ELR (cell line): ENCODE measurements around the gene ZNF891.

Experiments
- DNase-seq: peaks from one replicate; pipeline ENCODE4 v3.0.0-alpha.2; 2015; ENCODE audit warnings: low read depth

Gene ZNF891

DNA sequence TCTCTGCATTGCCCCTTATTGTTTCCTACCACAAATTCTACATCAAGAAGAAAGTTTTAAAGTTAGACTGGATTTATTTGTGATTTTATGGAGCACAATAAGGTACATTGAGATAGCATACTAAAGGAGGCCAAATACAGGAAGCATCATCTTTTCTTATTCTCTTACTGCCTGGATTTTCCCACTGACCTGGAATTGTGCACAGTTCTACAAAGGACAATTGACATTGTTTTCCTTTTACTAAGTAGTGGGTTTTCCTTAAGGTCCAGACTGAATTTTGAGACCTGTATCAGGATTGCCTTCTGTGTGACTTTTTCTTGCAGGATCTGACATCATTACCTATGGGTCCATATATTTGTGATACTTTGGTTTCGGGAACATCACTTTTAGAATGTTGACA, 68.1 kb downstream of the ZNF891 start:
- DNase-seq = no peak

DNA sequence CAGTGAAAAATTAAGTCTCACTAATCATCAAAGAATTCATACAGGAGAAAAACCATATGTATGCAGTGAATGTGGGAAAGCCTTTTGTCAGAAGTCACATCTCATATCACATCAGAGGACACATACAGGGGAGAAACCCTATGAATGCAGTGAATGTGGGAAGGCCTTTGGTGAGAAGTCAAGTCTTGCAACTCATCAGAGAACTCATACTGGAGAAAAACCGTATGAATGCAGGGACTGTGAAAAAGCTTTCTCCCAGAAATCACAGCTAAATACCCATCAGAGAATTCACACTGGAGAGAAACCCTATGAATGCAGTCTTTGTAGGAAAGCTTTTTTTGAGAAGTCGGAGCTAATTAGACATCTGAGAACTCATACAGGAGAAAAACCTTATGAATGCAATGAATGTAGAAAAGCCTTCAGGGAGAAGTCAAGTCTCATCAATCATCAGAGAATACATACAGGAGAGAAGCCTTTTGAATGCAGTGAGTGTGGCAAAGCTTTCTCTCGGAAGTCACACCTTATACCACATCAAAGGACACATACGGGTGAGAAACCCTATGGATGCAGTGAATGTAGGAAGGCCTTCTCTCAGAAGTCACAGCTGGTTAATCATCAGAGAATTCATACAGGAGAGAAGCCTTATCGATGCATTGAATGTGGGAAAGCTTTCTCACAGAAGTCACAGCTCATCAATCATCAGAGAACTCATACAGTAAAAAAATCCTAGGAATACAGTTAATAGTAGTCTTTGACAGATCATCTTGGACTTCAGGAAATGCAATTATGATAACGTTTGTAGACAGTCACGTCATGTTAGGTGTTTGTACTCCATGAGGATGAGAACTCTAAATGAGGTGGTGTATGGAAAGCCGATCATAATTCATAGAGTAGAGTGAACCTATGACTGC, 71.6 kb downstream of the ZNF891 start:
- DNase-seq = peak; percentile 22

DNA sequence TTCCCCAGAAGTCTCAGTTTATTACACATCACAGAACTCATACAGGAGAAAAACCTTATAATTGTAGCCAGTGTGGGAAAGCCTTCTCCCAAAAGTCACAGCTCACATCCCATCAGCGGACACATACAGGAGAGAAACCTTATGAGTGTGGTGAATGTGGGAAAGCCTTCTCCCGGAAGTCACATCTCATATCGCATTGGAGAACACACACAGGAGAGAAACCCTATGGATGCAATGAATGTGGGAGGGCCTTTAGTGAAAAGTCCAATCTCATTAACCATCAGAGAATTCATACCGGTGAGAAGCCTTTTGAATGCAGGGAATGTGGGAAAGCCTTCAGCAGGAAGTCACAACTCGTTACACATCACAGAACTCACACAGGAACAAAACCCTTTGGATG, 72.6 kb downstream of the ZNF891 start:
- no peak for DNase-seq
